ENCODE measurements around the gene RBP4.

DNA sequence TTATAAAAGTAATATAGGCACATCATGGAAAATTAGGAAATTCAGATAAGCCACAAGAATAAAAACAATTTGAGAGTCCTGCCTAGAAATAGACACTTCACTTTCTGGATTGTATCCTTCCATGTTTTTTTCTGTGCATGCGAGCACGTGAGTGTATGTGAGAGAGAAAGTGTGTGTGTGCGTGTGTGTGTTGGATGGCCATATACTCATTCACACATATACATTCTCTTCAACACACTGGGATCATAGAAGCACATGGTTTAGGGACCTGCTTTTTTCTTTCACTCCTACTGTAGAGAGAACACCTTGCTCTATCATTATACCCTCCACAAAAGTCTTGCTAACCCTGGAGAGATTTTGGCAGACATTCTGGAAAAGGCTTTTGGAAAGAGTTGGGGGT lies 27.1 kb downstream of the RBP4 start:
- no peak for TF ChIP-seq POLR2A (IDR thresholded peaks at IDR 0.05)
- TF ChIP-seq, protein P1, sequence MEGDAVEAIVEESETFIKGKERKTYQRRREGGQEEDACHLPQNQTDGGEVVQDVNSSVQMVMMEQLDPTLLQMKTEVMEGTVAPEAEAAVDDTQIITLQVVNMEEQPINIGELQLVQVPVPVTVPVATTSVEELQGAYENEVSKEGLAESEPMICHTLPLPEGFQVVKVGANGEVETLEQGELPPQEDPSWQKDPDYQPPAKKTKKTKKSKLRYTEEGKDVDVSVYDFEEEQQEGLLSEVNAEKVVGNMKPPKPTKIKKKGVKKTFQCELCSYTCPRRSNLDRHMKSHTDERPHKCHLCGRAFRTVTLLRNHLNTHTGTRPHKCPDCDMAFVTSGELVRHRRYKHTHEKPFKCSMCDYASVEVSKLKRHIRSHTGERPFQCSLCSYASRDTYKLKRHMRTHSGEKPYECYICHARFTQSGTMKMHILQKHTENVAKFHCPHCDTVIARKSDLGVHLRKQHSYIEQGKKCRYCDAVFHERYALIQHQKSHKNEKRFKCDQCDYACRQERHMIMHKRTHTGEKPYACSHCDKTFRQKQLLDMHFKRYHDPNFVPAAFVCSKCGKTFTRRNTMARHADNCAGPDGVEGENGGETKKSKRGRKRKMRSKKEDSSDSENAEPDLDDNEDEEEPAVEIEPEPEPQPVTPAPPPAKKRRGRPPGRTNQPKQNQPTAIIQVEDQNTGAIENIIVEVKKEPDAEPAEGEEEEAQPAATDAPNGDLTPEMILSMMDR (IDR thresholded peaks at IDR 0.05), result no peak
- no peak for TF ChIP-seq POLR2AphosphoS5 (IDR thresholded peaks at IDR 0.05)
